ENCODE data around the gene NRCAM. TPM values are rescaled to one million over a fixed set of nuclear protein-coding genes. Genes with fewer than 3 reads are reported as not detected.

NRCAM gene
- total RNA-seq, 1 donor from 2014 or later: 0.14 TPM

- no peak for TF ChIP-seq CTCF (IDR thresholded peaks at IDR 0.05; ENCODE audit: borderline replicate concordance)
- no peaks in the 10 kb centered on the region for H3K36me3 ChIP-seq
- no peak for DNase-seq
- H3K27me3 ChIP-seq (ENCODE audit: low read depth): no peaks in the 10 kb centered on the region
- H3K9me3 ChIP-seq (replicated peaks): peaks cover 15% of the 10 kb centered on the region
- no peak overlapping the region for H3K27ac ChIP-seq (replicated peaks)
- intact Hi-C loops (cut with micrococcal nuclease): no loop called here
- no peak overlapping the region for H3K4me3 ChIP-seq
- no peaks in the 10 kb centered on the region for H3K4me1 ChIP-seq
These were observed 88.9 kb downstream of the NRCAM start for GRCh38 chr7:108367314-108367713.

GRCh38 chr7:108363659-108364058 is 92.6 kb downstream of the NRCAM start:
- no peaks in the 10 kb centered on the region for H3K27me3 ChIP-seq (ENCODE audit: low read depth)
- no peak for DNase-seq
- no peak overlapping the region for H3K4me3 ChIP-seq
- intact Hi-C loops (cut with micrococcal nuclease): loop anchor here (1.0 kb wide), 1 partner anchor 16 kb away; no protein-coding TSS in a partner anchor
- no peaks in the 10 kb centered on the region for H3K4me1 ChIP-seq
- H3K27ac ChIP-seq (replicated peaks): no peak overlapping the region
- H3K36me3 ChIP-seq: no peaks in the 10 kb centered on the region
- no peak for TF ChIP-seq CTCF (IDR thresholded peaks at IDR 0.05; ENCODE audit: borderline replicate concordance)
- peaks cover 7% of the 10 kb centered on the region for H3K9me3 ChIP-seq (replicated peaks)

- H3K4me1 ChIP-seq: no peaks in the 10 kb centered on the region
- no peak for TF ChIP-seq CTCF (IDR thresholded peaks at IDR 0.05; ENCODE audit: borderline replicate concordance)
- intact Hi-C loops (cut with micrococcal nuclease): no loop called here
- no peaks in the 10 kb centered on the region for H3K36me3 ChIP-seq
- no peak for DNase-seq
- H3K27ac ChIP-seq (replicated peaks): no peak overlapping the region
- H3K27me3 ChIP-seq (ENCODE audit: low read depth): no peaks in the 10 kb centered on the region
- no peak overlapping the region for H3K4me3 ChIP-seq
- H3K9me3 ChIP-seq (replicated peaks): peaks cover 7% of the 10 kb centered on the region
These were observed 96.0 kb downstream of the NRCAM start for GRCh38 chr7:108360058-108360800.

- no peak for TF ChIP-seq CTCF (IDR thresholded peaks at IDR 0.05; ENCODE audit: borderline replicate concordance)
- intact Hi-C loops (cut with micrococcal nuclease): no loop called here
- H3K27me3 ChIP-seq (ENCODE audit: low read depth): no peaks in the 10 kb centered on the region
These were observed 97.7 kb downstream of the NRCAM start for GRCh38 chr7:108358553-108358952.

GRCh38 chr7:108351729-108352131 is 104.5 kb downstream of the NRCAM start:
- no peak for DNase-seq
- intact Hi-C loops (cut with micrococcal nuclease): no loop called here
- no peak for TF ChIP-seq CTCF (IDR thresholded peaks at IDR 0.05; ENCODE audit: borderline replicate concordance)

More at GRCh38 chr7:108358553-108358952, 97.7 kb downstream of the NRCAM start:
- Histone ChIP-seq H3K4me1 (no peaks in the 10 kb centered on the region), H3K27ac (replicated peaks) (no peak overlapping the region), H3K36me3 (no peaks in the 10 kb centered on the region), H3K9me3 (replicated peaks) (peaks cover 7% of the 10 kb centered on the region), H3K4me3 (no peak overlapping the region)
- no peak for DNase-seq

More at GRCh38 chr7:108351729-108352131, 104.5 kb downstream of the NRCAM start:
- Histone ChIP-seq H3K36me3 (no peaks in the 10 kb centered on the region), H3K27ac (replicated peaks) (no peak overlapping the region), H3K9me3 (replicated peaks) (no peaks in the 10 kb centered on the region), H3K4me3 (no peak overlapping the region), H3K27me3 (ENCODE audit: low read depth) (peaks cover 7% of the 10 kb centered on the region), H3K4me1 (no peaks in the 10 kb centered on the region)
